Measurements from ENCODE around the gene RANBP10. TPM values are rescaled to one million over a fixed set of nuclear protein-coding genes. Genes with fewer than 3 reads are reported as not detected.

Gene RANBP10
- total RNA-seq, 1 experiment from 2014 or later, result 13.4 TPM

DNA sequence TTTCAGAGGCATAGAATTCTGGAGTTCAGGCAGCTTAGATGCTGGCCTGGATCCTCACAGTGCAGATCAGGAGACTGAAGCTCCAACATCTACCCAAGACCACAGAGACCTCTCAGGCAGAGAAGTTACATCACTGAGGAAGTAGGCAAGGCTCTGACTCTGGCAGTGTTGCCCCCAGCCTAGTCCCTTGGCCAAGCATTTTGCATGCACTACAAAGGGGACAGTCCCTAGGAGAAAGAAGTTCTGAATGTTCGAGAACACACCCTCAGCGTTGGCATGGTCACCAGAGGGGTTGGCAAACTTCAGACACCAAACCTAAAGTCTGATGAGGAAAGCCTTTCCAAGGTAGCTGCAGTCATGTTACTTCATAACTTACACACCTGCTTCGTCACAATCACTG, 2.5 kb downstream of the RANBP10 start:
- TF ChIP-seq SIN3A (IDR thresholded peaks at IDR 0.05; ENCODE audit: borderline replicate concordance, insufficient read depth, low read depth, low read length) (no peak), POLR2AphosphoS5 (IDR thresholded peaks at IDR 0.05; ENCODE audit: low read depth, low read length) (no peak), TCF7L2 (IDR thresholded peaks at IDR 0.05; ENCODE audit: low read depth, low read length) (no peak)
- TF ChIP-seq, protein P1, sequence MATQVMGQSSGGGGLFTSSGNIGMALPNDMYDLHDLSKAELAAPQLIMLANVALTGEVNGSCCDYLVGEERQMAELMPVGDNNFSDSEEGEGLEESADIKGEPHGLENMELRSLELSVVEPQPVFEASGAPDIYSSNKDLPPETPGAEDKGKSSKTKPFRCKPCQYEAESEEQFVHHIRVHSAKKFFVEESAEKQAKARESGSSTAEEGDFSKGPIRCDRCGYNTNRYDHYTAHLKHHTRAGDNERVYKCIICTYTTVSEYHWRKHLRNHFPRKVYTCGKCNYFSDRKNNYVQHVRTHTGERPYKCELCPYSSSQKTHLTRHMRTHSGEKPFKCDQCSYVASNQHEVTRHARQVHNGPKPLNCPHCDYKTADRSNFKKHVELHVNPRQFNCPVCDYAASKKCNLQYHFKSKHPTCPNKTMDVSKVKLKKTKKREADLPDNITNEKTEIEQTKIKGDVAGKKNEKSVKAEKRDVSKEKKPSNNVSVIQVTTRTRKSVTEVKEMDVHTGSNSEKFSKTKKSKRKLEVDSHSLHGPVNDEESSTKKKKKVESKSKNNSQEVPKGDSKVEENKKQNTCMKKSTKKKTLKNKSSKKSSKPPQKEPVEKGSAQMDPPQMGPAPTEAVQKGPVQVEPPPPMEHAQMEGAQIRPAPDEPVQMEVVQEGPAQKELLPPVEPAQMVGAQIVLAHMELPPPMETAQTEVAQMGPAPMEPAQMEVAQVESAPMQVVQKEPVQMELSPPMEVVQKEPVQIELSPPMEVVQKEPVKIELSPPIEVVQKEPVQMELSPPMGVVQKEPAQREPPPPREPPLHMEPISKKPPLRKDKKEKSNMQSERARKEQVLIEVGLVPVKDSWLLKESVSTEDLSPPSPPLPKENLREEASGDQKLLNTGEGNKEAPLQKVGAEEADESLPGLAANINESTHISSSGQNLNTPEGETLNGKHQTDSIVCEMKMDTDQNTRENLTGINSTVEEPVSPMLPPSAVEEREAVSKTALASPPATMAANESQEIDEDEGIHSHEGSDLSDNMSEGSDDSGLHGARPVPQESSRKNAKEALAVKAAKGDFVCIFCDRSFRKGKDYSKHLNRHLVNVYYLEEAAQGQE (IDR thresholded peaks at IDR 0.05; ENCODE audit: insufficient read depth in 1 of 2, low read depth in 2 of 2, low read length in 1 of 2), result no peak
- TF ChIP-seq, protein P2, sequence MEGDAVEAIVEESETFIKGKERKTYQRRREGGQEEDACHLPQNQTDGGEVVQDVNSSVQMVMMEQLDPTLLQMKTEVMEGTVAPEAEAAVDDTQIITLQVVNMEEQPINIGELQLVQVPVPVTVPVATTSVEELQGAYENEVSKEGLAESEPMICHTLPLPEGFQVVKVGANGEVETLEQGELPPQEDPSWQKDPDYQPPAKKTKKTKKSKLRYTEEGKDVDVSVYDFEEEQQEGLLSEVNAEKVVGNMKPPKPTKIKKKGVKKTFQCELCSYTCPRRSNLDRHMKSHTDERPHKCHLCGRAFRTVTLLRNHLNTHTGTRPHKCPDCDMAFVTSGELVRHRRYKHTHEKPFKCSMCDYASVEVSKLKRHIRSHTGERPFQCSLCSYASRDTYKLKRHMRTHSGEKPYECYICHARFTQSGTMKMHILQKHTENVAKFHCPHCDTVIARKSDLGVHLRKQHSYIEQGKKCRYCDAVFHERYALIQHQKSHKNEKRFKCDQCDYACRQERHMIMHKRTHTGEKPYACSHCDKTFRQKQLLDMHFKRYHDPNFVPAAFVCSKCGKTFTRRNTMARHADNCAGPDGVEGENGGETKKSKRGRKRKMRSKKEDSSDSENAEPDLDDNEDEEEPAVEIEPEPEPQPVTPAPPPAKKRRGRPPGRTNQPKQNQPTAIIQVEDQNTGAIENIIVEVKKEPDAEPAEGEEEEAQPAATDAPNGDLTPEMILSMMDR (IDR thresholded peaks at IDR 0.05), result no peak
- POLR2A ChIA-PET, result no interaction called here
- Histone ChIP-seq H3K9me3 (ENCODE audit: control insufficient read depth, insufficient read depth, low read depth, low read length) (no peaks in the 10 kb centered on the region), H3K27me3 (ENCODE audit: control insufficient read depth, insufficient read depth, low read length) (no peaks in the 10 kb centered on the region), H3K4me1 (ENCODE audit: control insufficient read depth, insufficient read depth, low read length) (peaks cover 9% of the 10 kb centered on the region), H3K36me3 (ENCODE audit: control insufficient read depth, insufficient read depth, low read length) (no peaks in the 10 kb centered on the region; the same call in 1 of the 2 replicates), H3K4me3 (ENCODE audit: low read depth in 2 of 2, low read length in 2 of 2) (no peak overlapping the region), H3K27ac (ENCODE audit: low read length) (no peak overlapping the region)
- intact Hi-C loops (cut with micrococcal nuclease; ENCODE audit: unreplicated experiment), result loop anchor here (10.0 kb wide), 1 partner anchor 129 kb away; no protein-coding TSS in a partner anchor
- ATAC-seq (no peak), DNase-seq (ENCODE audit: low read depth, low spot score) (no peak)
- in situ Hi-C loops (cut with HindIII; ENCODE audit: low pct_unique_long_range_greater_than_20kb, low sequenced_read_pairs), result no loop called here
- BruUV-seq (replicated peaks), result no TSS peak
- CTCF ChIA-PET, result interaction anchor here (0.7 kb wide), 1 partner anchor 132 kb away, joined by 6 read pairs; no protein-coding TSS in a partner anchor

DNA sequence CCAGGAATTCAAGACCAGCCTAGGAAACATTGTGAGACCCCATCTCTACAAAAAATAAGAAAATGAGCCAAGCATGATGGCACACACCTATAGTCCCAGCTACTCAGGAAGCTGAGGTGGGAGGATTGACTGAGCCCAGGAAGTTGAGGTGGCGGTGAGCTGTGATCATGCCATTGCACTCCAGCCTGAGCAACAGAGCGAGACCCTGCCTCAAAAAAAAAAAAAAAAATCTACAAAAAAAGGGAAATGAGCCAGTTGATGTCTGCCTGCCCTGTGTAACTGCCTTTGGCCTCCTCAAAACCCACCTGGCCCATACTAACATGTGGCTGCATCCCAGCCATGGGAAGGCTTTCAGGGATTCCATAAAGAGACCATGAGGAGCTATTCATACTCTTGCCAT, 4.5 kb downstream of the RANBP10 start:
- peaks cover 7% of the 10 kb centered on the region for H3K4me1 ChIP-seq (ENCODE audit: control insufficient read depth, insufficient read depth, low read length)
- no TSS peak for BruUV-seq (replicated peaks)
- TF ChIP-seq SIN3A (IDR thresholded peaks at IDR 0.05; ENCODE audit: borderline replicate concordance, insufficient read depth, low read depth, low read length) (no peak), POLR2AphosphoS5 (IDR thresholded peaks at IDR 0.05; ENCODE audit: low read depth, low read length) (no peak), TCF7L2 (IDR thresholded peaks at IDR 0.05; ENCODE audit: low read depth, low read length) (no peak)
- ChIA-PET CTCF (interaction anchor here (0.7 kb wide), 2 partner anchors 15 to 281 kb away, joined by 3 to 8 read pairs; no protein-coding TSS in a partner anchor), POLR2A (interaction anchor here (0.7 kb wide), 1 partner anchor 80 kb away, joined by 4 read pairs; no protein-coding TSS in a partner anchor)
- H3K4me3 ChIP-seq (ENCODE audit: low read depth in 2 of 2, low read length in 2 of 2), result no peak overlapping the region
- in situ Hi-C loops (cut with HindIII; ENCODE audit: low pct_unique_long_range_greater_than_20kb, low sequenced_read_pairs) (no loop called here), intact Hi-C loops (cut with micrococcal nuclease; ENCODE audit: unreplicated experiment) (loop anchor here (10.0 kb wide), 1 partner anchor 127 kb away; no protein-coding TSS in a partner anchor)
- no peaks in the 10 kb centered on the region for H3K9me3 ChIP-seq (ENCODE audit: control insufficient read depth, insufficient read depth, low read depth, low read length)
- H3K27me3 ChIP-seq (ENCODE audit: control insufficient read depth, insufficient read depth, low read length), result no peaks in the 10 kb centered on the region
- H3K27ac ChIP-seq (ENCODE audit: low read length), result no peak overlapping the region
- ATAC-seq (no peak), DNase-seq (ENCODE audit: low read depth, low spot score) (no peak)
- H3K36me3 ChIP-seq (ENCODE audit: control insufficient read depth, insufficient read depth, low read length), result no peaks in the 10 kb centered on the region; the same call in 1 of the 2 replicates

DNA sequence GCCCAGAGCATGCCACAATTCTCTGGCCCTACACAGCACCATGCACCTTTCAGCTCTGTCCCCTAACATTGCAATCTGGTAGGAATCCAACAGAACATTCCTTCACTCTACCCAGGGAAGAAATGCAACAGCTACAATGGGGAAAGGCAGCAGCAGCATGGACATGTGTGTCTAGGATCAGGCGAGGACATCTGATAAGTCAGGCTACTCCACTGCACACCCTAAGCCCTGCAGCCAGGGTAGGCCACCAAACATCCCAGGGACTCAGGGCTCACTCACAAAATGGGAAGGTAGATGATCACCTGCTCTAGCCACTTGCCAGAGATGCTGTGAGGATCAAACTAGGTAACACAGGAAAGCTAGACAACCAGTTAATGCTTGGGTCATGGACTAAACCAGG, 5.1 kb downstream of the RANBP10 start:
- Histone ChIP-seq H3K27ac (ENCODE audit: low read length) (no peak overlapping the region), H3K4me1 (ENCODE audit: control insufficient read depth, insufficient read depth, low read length) (peaks cover 7% of the 10 kb centered on the region), H3K27me3 (ENCODE audit: control insufficient read depth, insufficient read depth, low read length) (no peaks in the 10 kb centered on the region), H3K4me3 (ENCODE audit: low read depth in 2 of 2, low read length in 2 of 2) (no peak overlapping the region), H3K36me3 (ENCODE audit: control insufficient read depth, insufficient read depth, low read length) (no peaks in the 10 kb centered on the region; the same call in 1 of the 2 replicates), H3K9me3 (ENCODE audit: control insufficient read depth, insufficient read depth, low read depth, low read length) (no peaks in the 10 kb centered on the region)
- ChIA-PET CTCF (no interaction called here), POLR2A (no interaction called here)
- in situ Hi-C loops (cut with HindIII; ENCODE audit: low pct_unique_long_range_greater_than_20kb, low sequenced_read_pairs), result no loop called here
- no peak for TF ChIP-seq SIN3A (IDR thresholded peaks at IDR 0.05; ENCODE audit: borderline replicate concordance, insufficient read depth, low read depth, low read length)
- TF ChIP-seq, protein P2 (IDR thresholded peaks at IDR 0.05), result no peak
- TF ChIP-seq POLR2AphosphoS5 (IDR thresholded peaks at IDR 0.05; ENCODE audit: low read depth, low read length), result no peak
- TF ChIP-seq, protein P1 (IDR thresholded peaks at IDR 0.05; ENCODE audit: insufficient read depth in 1 of 2, low read depth in 2 of 2, low read length in 1 of 2), result no peak
- no peak for TF ChIP-seq TCF7L2 (IDR thresholded peaks at IDR 0.05; ENCODE audit: low read depth, low read length)
- DNase-seq (ENCODE audit: low read depth, low spot score) (no peak), ATAC-seq (no peak)
- intact Hi-C loops (cut with micrococcal nuclease; ENCODE audit: unreplicated experiment), result loop anchor here (10.0 kb wide), 1 partner anchor 126 kb away; no protein-coding TSS in a partner anchor
- no TSS peak for BruUV-seq (replicated peaks)
